GM18502 (cell line): Measurements from ENCODE around the gene GPR55.

Experiments used
- ATAC-seq: cut with Tn5 transposase; IDR thresholded peaks from one replicate; pipeline ENCODE4 v1.9.1; 2021; ENCODE audit warnings: mild to moderate bottlenecking; ENCODE audit not compliant: unreplicated experiment, poor library complexity

Gene GPR55

DNA sequence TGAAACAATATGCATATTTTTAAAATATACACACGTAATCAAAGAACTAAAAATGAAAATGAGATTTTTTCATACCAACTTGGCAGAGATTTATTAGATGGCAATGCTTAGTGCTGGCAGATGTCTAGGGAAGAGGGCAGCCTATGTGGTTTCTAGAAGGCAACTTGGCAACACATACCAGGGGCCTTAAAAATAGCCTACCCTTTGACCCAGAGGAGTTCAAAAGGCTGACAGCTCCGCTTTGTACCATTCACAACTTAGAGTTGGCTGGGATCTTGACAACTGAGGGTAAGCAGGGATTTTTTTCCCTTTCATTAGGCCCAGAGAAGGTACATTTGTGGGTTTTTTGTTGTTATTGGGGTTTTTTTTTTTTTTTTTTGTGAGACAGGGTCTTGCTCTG, 26.4 kb upstream of the GPR55 start:
- no peak for ATAC-seq

DNA sequence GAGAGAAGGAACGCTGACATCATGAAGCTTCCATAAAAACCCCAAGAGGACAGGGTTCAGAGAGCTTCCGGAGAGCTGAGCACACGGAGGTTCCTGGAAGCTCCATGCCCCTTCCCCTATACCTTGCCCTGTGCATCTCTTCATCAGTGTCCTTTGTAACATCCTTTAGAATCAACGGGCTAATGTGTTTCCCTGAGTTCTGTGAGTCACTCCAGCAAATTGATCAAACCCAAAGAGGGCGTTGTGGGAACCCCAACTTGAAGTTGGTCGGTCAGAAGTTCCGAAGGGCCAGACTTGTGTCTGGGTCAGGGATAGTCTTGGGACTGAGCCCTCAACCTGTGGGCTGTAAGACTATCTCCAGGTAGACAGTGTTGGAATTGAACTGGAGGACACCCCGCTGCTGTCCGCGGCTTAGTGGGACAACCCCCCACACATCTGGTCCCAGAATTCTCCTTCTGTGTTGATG, 25.9 kb upstream of the GPR55 start:
- ATAC-seq, result no peak

DNA sequence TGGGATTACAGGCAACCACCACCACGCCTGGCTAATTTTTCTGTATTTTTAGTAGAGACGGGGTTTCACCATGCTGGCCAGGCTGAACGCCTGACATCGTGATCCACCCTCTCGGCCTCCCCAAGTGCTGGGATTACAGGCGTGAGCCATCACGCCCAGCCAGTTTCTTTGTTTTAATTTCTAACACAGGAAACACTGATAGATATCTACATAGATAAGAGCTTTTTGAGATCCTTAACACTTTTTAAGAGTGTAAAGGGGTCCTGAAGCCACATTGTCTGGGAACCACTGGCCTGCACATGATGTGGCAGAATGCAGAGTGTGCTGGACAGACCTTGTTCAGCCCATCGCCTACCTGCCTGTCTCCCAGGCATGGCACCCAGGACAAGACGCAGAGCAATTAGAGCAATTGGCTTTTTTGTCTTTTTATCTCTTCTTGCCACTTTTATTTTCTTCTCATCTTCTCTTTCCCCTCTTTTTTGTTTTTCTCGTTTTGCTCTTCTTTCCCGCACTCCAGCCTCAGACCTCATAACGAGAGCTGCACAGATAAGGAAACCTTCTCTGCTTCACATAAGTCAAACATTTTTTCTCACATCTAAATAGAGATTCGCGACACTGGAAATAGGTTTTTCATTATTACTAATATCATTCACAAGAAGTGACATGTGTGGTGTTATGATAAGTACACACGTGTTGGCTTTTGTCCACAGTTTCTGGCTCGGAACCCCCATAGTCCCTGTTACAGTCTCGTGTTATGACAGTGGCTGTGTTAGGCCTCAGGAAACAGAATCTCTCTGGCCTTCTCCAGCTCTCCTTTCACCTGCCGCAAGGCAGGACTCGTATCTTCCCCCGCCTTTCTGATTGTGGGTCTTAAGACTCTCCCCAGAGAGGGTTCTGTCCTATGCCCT, 25.2 kb upstream of the GPR55 start:
- ATAC-seq, result peak; percentile 65

GRCh38 chr2:230947908-230948365, 22.9 kb upstream of the GPR55 start:
- ATAC-seq, result peak; percentile 38

DNA sequence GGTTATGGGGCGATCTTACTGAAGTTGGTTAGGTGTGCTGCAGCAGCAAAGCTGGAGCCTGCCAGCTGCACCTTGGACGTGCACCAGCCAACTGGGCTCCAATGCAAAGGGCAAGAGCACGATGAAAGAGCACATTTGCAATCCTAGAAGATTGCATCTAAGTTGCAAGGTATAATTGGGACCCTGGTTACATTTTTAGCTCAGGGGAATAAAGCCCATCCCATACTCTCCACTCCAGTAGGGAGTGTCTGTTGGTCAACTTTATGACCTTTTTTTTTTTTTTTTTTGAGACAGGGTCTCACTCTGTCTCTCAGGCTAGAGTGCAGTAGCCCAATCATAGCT, 22.2 kb upstream of the GPR55 start:
- no peak for ATAC-seq

DNA sequence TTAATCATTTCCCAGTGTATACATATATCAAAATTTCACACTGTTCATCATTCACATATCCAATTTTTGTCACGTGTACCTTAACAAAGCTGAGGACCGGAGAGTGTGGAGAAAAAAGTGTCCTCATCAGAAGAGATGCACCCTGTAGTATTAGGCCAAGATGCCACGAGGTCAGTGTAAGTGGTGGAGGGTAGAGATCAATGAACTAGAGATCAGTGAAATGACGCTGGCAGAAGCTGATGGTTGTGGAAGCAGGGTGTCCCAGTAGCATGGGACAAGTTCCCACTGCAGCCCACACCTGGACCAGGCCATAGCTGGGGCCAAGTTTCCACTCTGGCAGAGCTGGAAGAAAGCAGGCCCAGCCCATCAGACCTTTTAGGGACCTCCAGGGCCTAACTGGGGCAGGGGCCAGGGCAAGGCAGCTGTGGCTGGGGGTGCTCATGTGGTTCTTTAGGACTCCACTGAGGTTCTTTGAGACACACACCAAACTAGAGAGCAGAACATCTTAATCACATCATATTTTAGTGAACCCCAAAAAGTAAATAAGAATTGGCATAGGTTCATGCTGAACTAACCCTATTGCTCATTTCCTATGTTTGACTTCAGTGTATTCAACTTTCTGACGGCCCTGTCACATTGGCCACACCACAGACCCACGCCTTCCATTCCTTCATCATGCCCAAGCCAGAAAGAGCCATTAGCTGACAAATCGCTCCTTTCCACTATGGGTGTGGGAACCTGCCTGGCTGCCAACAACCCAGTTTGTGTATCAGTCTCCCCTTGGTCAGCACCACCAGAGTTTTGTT, 21.6 kb upstream of the GPR55 start:
- ATAC-seq, result no peak

GRCh38 chr2:230944757-230945372, 19.8 kb upstream of the GPR55 start:
- no peak for ATAC-seq

- ATAC-seq, result peak; percentile 55
Measured at GRCh38 chr2:230944123-230944653, 19.1 kb upstream of the GPR55 start.

DNA sequence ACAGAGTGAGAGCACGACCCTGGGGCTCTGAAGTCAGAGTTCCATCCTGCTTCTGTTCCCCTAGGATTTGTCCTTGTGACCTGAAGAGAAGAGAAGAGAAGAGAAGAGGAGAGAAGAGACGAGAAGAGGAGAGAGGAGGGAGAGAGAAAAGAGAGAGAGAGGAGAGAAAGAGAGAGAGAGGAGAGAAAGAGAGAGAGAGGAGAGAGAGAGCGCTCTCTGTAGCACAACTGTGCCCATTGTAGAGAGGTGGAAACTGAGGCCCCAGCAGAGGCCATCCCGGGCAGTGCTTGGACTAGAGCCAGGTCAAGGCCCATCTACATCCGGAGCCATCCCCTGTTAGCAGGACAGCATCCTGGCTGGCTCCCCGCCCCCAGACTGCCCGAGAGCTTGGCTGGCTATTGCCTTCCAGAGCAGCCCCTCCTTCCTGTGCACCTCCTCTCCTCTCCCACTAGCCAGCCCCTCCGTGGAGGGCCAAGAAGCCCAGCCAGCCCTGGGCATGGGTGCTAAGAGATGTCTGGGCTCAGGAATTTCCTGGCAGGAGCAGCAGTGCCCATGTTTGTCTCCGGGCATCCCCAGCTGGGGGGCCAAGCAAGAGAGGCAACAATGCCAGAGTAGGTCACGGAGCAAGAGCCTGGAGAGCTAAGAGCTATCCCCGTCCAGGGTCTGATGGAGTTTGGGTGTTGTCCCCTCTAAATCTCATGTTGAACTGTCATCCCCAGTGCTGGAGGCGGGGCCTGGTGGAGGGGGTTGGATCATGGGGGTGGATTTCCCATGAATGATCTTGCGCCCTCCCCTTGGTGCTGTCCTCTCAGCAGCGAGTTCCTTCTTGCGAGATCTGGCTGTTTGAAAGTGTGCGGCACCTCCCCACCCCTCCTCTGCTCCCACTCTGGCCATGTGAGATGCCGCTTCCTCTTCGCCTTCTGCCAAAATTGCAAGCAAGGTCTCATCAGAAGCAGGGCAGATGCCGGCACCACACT, 18.2 kb upstream of the GPR55 start:
- ATAC-seq, result peak; percentile 71

DNA sequence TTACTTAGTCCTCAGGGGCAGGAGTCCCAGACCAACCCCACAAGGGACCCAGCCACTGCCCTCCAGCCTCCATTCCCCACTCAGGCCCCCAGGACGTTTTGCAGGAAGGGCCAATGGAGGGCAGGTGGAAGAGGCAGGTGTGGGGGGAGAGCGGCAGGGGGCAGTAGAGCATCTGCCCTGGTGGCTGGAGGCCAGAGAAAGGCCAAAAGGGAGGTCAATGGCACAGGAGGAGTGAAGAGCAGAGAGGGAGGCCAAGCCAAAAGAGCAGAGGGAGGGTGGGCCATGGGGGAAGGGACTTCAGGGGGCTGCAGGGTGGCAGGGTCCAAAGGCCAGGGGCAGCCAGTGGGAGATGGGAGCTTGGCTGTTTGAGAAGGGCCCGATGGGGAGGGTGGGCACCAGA, 17.3 kb upstream of the GPR55 start:
- no peak for ATAC-seq

- no peak for ATAC-seq
Measured at GRCh38 chr2:230941202-230942180, 16.4 kb upstream of the GPR55 start.

DNA sequence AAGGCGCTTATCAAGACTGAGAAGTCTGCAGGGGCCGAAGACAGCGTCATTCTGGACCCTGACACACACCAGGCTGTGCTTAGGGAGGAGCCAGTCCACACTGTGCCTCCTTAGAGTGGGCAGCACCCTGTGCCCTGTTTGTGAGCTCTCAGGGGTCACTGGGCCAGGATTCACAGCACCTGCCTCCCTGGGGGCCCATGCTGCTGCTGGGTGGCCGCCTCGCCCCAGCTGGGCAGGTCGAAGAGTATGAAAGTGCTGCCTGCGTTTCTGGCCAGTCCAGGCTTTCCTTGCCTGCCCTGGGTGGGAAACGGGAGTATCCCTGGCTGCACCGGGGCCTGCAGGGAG, 15.4 kb upstream of the GPR55 start:
- ATAC-seq, result no peak

DNA sequence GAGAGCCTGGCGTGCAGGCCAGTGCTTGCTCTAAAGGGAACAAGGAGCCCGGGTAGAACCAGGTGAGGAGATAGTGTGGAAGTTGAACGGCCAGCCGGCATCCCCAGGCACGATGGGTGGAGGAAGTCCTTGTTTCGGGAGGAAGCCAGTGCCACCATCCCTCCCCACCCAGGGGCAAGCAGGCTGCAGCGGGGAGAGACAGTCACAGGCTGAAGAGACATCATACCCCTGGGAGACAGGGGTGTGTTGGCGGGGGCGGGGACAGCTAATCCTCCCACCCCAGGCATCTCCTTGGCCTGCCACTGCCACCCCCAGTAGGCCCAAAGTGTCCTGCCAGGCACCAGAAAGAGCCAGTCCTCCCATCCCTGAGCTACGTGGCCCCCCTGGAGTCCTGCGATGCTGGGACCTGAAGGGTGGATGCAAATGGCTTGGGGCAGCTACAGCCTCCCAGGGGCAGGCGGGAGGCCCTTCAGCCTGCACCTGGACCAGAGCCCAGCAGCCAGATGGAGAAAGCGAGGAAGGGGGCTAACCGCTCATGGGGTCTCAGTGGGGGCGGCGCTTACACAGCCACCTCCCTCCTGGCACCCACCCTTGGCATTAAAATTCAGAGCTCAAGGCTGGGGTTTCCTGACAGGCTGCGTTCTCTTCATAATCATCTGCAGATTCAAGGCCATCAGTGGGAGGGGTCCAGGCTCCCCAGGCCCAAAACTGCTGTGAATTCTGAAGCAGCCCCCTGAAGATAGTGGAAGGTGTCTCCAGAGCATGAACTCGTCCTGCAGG, 14.8 kb upstream of the GPR55 start:
- no peak for ATAC-seq

GRCh38 chr2:230939066-230939591, 14.1 kb upstream of the GPR55 start:
- ATAC-seq, result no peak

DNA sequence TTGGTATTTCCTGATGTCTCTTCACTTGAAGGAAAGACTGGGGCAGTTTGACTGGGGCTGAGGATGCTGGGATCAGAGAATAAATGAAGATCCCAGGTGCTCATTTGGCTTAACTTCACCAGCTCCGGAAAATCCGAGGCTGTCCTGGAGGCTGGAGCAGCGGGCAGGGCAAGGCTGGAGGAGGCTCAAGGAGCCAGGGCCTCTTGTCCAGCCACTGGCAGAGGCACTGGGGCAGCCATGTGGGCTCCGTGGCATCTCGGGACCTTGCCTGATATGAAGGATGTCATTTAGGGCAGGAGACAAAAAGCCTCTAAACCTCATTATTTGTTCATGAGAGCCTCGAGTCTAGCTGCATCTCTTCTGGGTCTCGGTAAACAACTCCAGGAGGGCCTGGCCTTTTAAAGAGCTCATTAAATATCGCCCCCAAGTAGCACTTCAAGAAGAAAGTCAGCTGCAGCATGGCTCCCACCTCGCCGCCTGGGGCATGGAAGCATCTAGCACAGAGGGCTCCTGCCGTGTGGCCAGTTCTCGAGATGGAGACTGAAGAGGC, 13.5 kb upstream of the GPR55 start:
- no peak for ATAC-seq

- no peak for ATAC-seq
Measured at GRCh38 chr2:230938098-230938497, 13.1 kb upstream of the GPR55 start.

- no peak for ATAC-seq
Measured at GRCh38 chr2:230937362-230937761, 12.3 kb upstream of the GPR55 start.
